IPS DF 6.9 (cell line): Measurements from ENCODE around the gene RSPH3.
"Not testable (repeated sequence)": the region's sequence is repeated elsewhere in the genome, so short reads cannot be mapped to it uniquely, and the experiment has no call there.

Experiments
- DNase-seq: peaks from one replicate; pipeline ENCODE4 v3.0.0-alpha.2; 2013; ENCODE audit warnings: low read depth, low spot score
- H3K27ac ChIP-seq: one replicate; pipeline ENCODE4 v1.5.1; 2013; ENCODE audit warnings: low read length, control low read depth
- H3K27me3 ChIP-seq: 2 replicates; pipeline ENCODE4 v1.6.1; 2013; ENCODE audit warnings: mild to moderate bottlenecking, low read length; ENCODE audit not compliant: control insufficient read depth, insufficient read depth
- H3K36me3 ChIP-seq: 2 replicates; pipeline ENCODE4 v1.6.1; 2013; ENCODE audit warnings: low read length; ENCODE audit not compliant: control insufficient read depth, insufficient read depth
- H3K4me1 ChIP-seq: 2 replicates; pipeline ENCODE4 v1.6.1; 2013; ENCODE audit warnings: low read length; ENCODE audit not compliant: control insufficient read depth, insufficient read depth
- H3K4me3 ChIP-seq: 2 replicates; pipeline ENCODE4 v1.5.1; 2013; ENCODE audit warnings: mild to moderate bottlenecking, low read length
- H3K9me3 ChIP-seq: 2 replicates; pipeline ENCODE4 v1.6.1; 2013; ENCODE audit warnings: low read length, inconsistent platforms; ENCODE audit not compliant: control insufficient read depth, insufficient read depth
- WGBS: extraction: QIAGEN DNeasy Blood & Tissue Kit; methylation state at CpG from one replicate; pipeline ENCODE4 v1.1.7; 2013; ENCODE audit warnings: mixed read lengths, missing lambda C conversion rate; ENCODE audit not compliant: insufficient read length, insufficient coverage; 5-methylcytosine and 5-hydroxymethylcytosine counted together

RSPH3 gene

DNA sequence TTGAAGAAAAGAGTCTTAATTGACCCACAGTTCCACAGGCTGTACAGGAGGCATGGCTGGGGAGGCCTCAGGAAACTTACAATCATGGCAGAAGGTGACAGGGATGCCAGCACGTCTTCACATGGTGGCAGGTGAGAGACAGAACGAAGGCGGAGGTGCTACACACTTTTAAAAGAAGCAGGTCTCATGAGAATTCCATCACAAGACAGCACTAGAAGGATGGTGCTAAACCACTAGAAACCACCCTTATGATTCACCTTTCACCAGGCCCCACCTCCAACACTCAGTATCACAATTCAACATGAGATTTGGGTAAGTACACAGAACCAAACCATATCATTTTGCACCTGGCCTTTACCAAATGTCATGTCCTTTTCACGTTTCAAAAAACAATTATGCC lies 23.9 kb upstream of the RSPH3 start:
- no peaks in the 10 kb centered on the region for H3K4me1 ChIP-seq
- 100% methylated on average over 1 of the region's 4 CpGs for WGBS
- H3K4me3 ChIP-seq = no peak overlapping the region
- no peak overlapping the region for H3K27ac ChIP-seq
- H3K36me3 ChIP-seq = no peaks in the 10 kb centered on the region
- peaks cover 3% of the 10 kb centered on the region; the same call in 1 of the 2 replicates for H3K9me3 ChIP-seq
- no peaks in the 10 kb centered on the region for H3K27me3 ChIP-seq
- no peak for DNase-seq

GRCh38 chr6:159020011-159020410 lies 20.0 kb upstream of the RSPH3 start:
- no CpG with 5 or more reads among the region's 2 CpGs for WGBS
- DNase-seq = no peak
- H3K27ac ChIP-seq = no peak overlapping the region
- no peak overlapping the region for H3K4me3 ChIP-seq
- H3K9me3 ChIP-seq = peaks cover 3% of the 10 kb centered on the region; the same call in 1 of the 2 replicates
- no peaks in the 10 kb centered on the region for H3K27me3 ChIP-seq
- H3K4me1 ChIP-seq = no peaks in the 10 kb centered on the region
- H3K36me3 ChIP-seq = no peaks in the 10 kb centered on the region

- DNase-seq = no peak
- H3K27ac ChIP-seq = no peak overlapping the region
- no peaks in the 10 kb centered on the region for H3K9me3 ChIP-seq
- H3K36me3 ChIP-seq = no peaks in the 10 kb centered on the region
- no peak overlapping the region for H3K4me3 ChIP-seq
- no peaks in the 10 kb centered on the region for H3K4me1 ChIP-seq
- WGBS = no CpG with 5 or more reads among the region's 3 CpGs
- H3K27me3 ChIP-seq = no peaks in the 10 kb centered on the region
These were observed 18.0 kb upstream of the RSPH3 start for GRCh38 chr6:159017757-159018559.

DNA sequence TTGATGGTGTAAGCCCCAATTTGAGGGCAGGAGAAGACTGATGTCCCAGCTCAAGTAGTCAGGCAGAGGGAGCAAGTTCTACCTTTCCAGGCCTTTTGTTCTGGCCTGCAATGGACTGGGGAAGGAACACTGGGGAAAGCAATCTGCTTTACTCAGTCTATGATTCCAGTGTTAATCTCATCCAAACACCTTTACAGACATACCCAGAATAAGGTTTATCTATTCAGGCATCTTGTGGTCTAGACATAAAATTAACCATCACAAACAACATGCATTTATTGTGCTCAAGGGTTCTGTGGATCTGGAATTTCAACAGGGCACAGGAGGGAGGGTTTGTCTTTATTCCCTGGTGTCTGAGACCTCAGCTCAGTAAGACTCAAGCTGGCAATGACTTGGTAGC lies 14.4 kb upstream of the RSPH3 start:
- Histone ChIP-seq H3K9me3 (no peaks in the 10 kb centered on the region), H3K4me1 (no peaks in the 10 kb centered on the region), H3K27ac (no peak overlapping the region), H3K36me3 (no peaks in the 10 kb centered on the region), H3K4me3 (no peak overlapping the region), H3K27me3 (no peaks in the 10 kb centered on the region)
- DNase-seq = no peak

GRCh38 chr6:159013229-159013628 lies 13.2 kb upstream of the RSPH3 start:
- Histone ChIP-seq H3K4me1 (no peaks in the 10 kb centered on the region), H3K4me3 (no peak overlapping the region), H3K27ac (no peak overlapping the region), H3K36me3 (no peaks in the 10 kb centered on the region), H3K27me3 (no peaks in the 10 kb centered on the region), H3K9me3 (no peaks in the 10 kb centered on the region)
- WGBS = no CpG with 5 or more reads among the region's 5 CpGs
- no peak for DNase-seq

- H3K4me1 ChIP-seq = no peaks in the 10 kb centered on the region
- no peak overlapping the region for H3K4me3 ChIP-seq
- DNase-seq = no peak
- no CpG with 5 or more reads among the region's 4 CpGs for WGBS
- no peak overlapping the region for H3K27ac ChIP-seq
- no peaks in the 10 kb centered on the region for H3K9me3 ChIP-seq
- H3K27me3 ChIP-seq = no peaks in the 10 kb centered on the region
- no peaks in the 10 kb centered on the region for H3K36me3 ChIP-seq
These were observed 12.2 kb upstream of the RSPH3 start for GRCh38 chr6:159012201-159012600.

DNA sequence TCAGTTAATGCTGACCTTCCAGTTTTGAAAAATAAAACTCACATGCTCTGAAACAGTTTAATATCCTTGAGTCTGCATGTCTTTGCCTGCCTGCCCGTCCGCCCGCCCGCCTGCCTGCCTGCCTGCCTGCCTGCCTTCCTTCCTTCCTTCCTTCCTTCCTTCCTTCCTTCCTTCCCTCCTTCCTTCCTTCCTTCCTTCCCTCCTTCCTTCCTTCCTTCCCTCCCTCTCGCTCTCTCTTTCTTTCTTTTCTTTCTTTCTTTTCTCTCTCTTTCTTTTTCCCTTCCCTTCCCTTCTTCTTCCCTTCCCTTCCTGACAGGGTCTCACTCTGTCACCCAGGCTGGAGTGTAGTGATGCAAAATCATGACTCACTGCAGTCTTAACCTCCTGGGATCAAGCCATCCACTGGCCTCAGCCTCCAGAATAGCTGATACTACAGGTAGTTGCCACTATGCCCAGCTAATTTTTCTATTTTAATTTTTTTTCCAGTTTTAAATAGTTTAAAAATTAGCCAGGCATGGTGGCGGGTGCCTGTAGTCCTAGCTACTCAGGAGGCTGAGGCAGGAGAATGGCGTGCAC lies 10.1 kb upstream of the RSPH3 start:
- WGBS = no CpG with 5 or more reads among the region's 7 CpGs
- H3K4me1 ChIP-seq, H3K27me3 ChIP-seq, H3K27ac ChIP-seq, H3K36me3 ChIP-seq, DNase-seq, H3K4me3 ChIP-seq, H3K9me3 ChIP-seq: not testable (repeated sequence)

DNA sequence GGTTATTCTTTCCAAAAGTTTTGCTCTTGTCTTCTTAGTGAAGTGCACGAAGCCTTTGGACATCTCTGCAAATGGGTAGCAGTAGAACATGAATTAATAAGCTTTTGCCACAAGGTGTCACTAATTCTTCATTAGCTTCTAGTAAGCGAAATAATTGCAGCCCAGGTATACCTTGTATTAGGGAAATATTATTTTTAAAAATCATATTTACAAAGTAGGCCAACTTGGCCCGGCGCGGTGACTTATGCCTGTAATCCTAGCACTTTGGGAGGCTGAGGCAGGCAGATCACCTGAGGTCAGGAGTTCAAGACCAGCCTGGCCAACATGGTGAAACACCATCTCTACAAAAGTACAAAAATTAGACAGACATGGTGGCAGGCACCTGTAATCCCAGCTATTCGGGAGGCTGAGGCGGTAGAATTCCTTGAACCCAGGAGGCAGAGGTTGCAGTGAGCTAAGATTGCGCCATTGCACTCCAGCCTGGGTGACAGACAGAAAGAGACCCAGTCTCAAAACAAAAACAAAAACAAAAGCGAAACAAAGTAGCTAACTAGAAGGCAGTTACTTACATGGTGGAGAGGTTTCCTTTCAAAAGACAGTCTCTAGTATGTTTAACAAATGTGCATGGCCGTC lies 8.8 kb upstream of the RSPH3 start:
- no peak overlapping the region for H3K27ac ChIP-seq
- no peaks in the 10 kb centered on the region for H3K36me3 ChIP-seq
- H3K27me3 ChIP-seq = no peaks in the 10 kb centered on the region
- no peak for DNase-seq
- no CpG with 5 or more reads among the region's 10 CpGs for WGBS
- H3K4me1 ChIP-seq = no peaks in the 10 kb centered on the region
- no peaks in the 10 kb centered on the region for H3K9me3 ChIP-seq
- no peak overlapping the region for H3K4me3 ChIP-seq

DNA sequence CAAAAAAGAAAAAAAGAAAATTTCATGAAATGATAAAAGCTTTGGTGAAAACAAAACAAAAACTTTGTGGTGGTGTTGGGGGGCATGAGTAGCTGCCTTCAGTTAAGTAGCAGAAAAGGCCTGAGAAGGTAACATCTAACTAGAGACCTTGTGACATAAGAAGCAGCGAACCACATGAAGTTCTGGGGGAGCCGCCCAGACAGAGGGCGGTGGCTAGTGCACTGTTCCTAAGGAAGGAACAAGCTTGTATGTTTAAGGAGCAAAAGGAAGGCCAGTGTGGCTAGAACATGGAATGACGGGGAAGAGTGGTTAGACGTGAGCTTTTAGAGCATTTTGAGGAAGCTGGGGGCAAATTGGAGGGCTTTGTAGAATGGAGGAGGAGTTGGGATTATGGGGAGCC lies 7.5 kb upstream of the RSPH3 start:
- Histone ChIP-seq H3K36me3 (no peaks in the 10 kb centered on the region), H3K4me1 (no peaks in the 10 kb centered on the region), H3K9me3 (no peaks in the 10 kb centered on the region), H3K27me3 (no peaks in the 10 kb centered on the region), H3K4me3 (no peak overlapping the region), H3K27ac (no peak overlapping the region)
- no peak for DNase-seq
- no CpG with 5 or more reads among the region's 5 CpGs for WGBS

GRCh38 chr6:159005436-159005835 lies 5.4 kb upstream of the RSPH3 start:
- Histone ChIP-seq H3K36me3 (no peaks in the 10 kb centered on the region), H3K9me3 (no peaks in the 10 kb centered on the region), H3K4me3 (no peak overlapping the region), H3K27me3 (no peaks in the 10 kb centered on the region), H3K27ac (no peak overlapping the region), H3K4me1 (no peaks in the 10 kb centered on the region)
- no CpG with 5 or more reads among the region's 5 CpGs for WGBS
- no peak for DNase-seq
